Neuron (in vitro differentiated cells): ENCODE data around the gene TALDO1.

Experiments used
- H2AFZ ChIP-seq: one replicate; pipeline ENCODE4 v1.6.1; 2013; ENCODE audit warnings: low read depth, mild to moderate bottlenecking, inconsistent platforms, low read length, moderate library complexity
- H3K27me3 ChIP-seq: one replicate; pipeline ENCODE4 v1.6.1; 2013; ENCODE audit warnings: low read length; ENCODE audit not compliant: insufficient read depth
- H3K36me3 ChIP-seq: one replicate; pipeline ENCODE4 v1.6.1; 2013; ENCODE audit warnings: low read length; ENCODE audit not compliant: insufficient read depth
- H3K4me1 ChIP-seq: one replicate; pipeline ENCODE4 v1.6.1; 2013; ENCODE audit warnings: low read length; ENCODE audit not compliant: insufficient read depth
- H3K4me3 ChIP-seq: 2 replicates; pipeline ENCODE4 v1.5.1; 2013; ENCODE audit warnings: mild to moderate bottlenecking, low read length, moderate library complexity
- H3K9me3 ChIP-seq: one replicate; pipeline ENCODE4 v1.6.1; 2013; ENCODE audit warnings: low read length

The TALDO1 gene

GRCh38 chr11:772429-773390, 25.4 kb downstream of the TALDO1 start:
- peaks cover 45% of the 10 kb centered on the region for H3K36me3 ChIP-seq
- no peaks in the 10 kb centered on the region for H3K27me3 ChIP-seq
- peaks cover 14% of the 10 kb centered on the region for H3K4me1 ChIP-seq
- H2AFZ ChIP-seq = no peak overlapping the region
- no peaks in the 10 kb centered on the region for H3K9me3 ChIP-seq
- no peak overlapping the region for H3K4me3 ChIP-seq

- Histone ChIP-seq H3K27me3 (no peaks in the 10 kb centered on the region), H3K4me3 (no peak overlapping the region), H3K9me3 (no peaks in the 10 kb centered on the region), H3K4me1 (peaks cover 20% of the 10 kb centered on the region), H2AFZ (no peak overlapping the region), H3K36me3 (peaks cover 45% of the 10 kb centered on the region)
These were observed 26.2 kb downstream of the TALDO1 start for GRCh38 chr11:773425-773824.

- Histone ChIP-seq H3K27me3 (no peaks in the 10 kb centered on the region), H2AFZ (no peak overlapping the region), H3K4me1 (peaks cover 24% of the 10 kb centered on the region), H3K36me3 (peaks cover 46% of the 10 kb centered on the region), H3K4me3 (no peak overlapping the region), H3K9me3 (no peaks in the 10 kb centered on the region)
These were observed 26.6 kb downstream of the TALDO1 start for GRCh38 chr11:773830-774229.

- H3K36me3 ChIP-seq = peaks cover 44% of the 10 kb centered on the region
- H3K27me3 ChIP-seq = no peaks in the 10 kb centered on the region
- no peak overlapping the region for H2AFZ ChIP-seq
- H3K4me1 ChIP-seq = peaks cover 29% of the 10 kb centered on the region
- no peaks in the 10 kb centered on the region for H3K9me3 ChIP-seq
- H3K4me3 ChIP-seq = no peak overlapping the region
These were observed 27.8 kb downstream of the TALDO1 start for GRCh38 chr11:774873-775592.

- peaks cover 33% of the 10 kb centered on the region for H3K36me3 ChIP-seq
- H3K4me1 ChIP-seq = peaks cover 34% of the 10 kb centered on the region
- H2AFZ ChIP-seq = no peak overlapping the region
- peak overlapping the region; percentile 96 for H3K4me3 ChIP-seq
- no peaks in the 10 kb centered on the region for H3K9me3 ChIP-seq
- H3K27me3 ChIP-seq = no peaks in the 10 kb centered on the region
These were observed 28.9 kb downstream of the TALDO1 start for GRCh38 chr11:776263-776560.

GRCh38 chr11:776561-777287, 29.5 kb downstream of the TALDO1 start:
- peaks cover 28% of the 10 kb centered on the region for H3K36me3 ChIP-seq
- H3K9me3 ChIP-seq = no peaks in the 10 kb centered on the region
- H3K4me3 ChIP-seq = peak overlapping the region; percentile 96
- peaks cover 34% of the 10 kb centered on the region for H3K4me1 ChIP-seq
- peak overlapping the region; percentile 84 for H2AFZ ChIP-seq
- no peaks in the 10 kb centered on the region for H3K27me3 ChIP-seq

GRCh38 chr11:777288-778255, 30.3 kb downstream of the TALDO1 start, which contains the start of gene GATD1:
Gene GATD1 (minus strand): TSS chr11:777487. CDS start chr11:777462, 25 bp downstream.
- Histone ChIP-seq H3K27me3 (no peaks in the 10 kb centered on the region), H3K9me3 (no peaks in the 10 kb centered on the region), H3K4me1 (peaks cover 34% of the 10 kb centered on the region), H2AFZ (peak within 1 kb of the TSS; percentile 84), H3K36me3 (peaks cover 20% of the 10 kb centered on the region), H3K4me3 (peak within 1 kb of the TSS; percentile 96)

GRCh38 chr11:778976-779954, 32.0 kb downstream of the TALDO1 start:
- Histone ChIP-seq H3K27me3 (no peaks in the 10 kb centered on the region), H3K36me3 (peaks cover 6% of the 10 kb centered on the region), H3K4me1 (peaks cover 36% of the 10 kb centered on the region), H3K4me3 (no peak overlapping the region), H2AFZ (no peak overlapping the region), H3K9me3 (no peaks in the 10 kb centered on the region)

GRCh38 chr11:779955-780532, 32.8 kb downstream of the TALDO1 start:
- peaks cover 36% of the 10 kb centered on the region for H3K4me1 ChIP-seq
- peaks cover 3% of the 10 kb centered on the region for H3K36me3 ChIP-seq
- H3K4me3 ChIP-seq = no peak overlapping the region
- no peak overlapping the region for H2AFZ ChIP-seq
- no peaks in the 10 kb centered on the region for H3K9me3 ChIP-seq
- H3K27me3 ChIP-seq = no peaks in the 10 kb centered on the region

- Histone ChIP-seq H2AFZ (no peak overlapping the region), H3K36me3 (peaks cover 2% of the 10 kb centered on the region), H3K9me3 (no peaks in the 10 kb centered on the region), H3K4me1 (peaks cover 22% of the 10 kb centered on the region), H3K27me3 (no peaks in the 10 kb centered on the region), H3K4me3 (no peak overlapping the region)
These were observed 35.3 kb downstream of the TALDO1 start for GRCh38 chr11:782264-783174.
